GM21576 (cell line): Measurements from ENCODE around the gene CYSLTR2.
"Not testable (repeated sequence)": the region's sequence is repeated elsewhere in the genome, so short reads cannot be mapped to it uniquely, and the experiment has no call there.

Source experiments
- ATAC-seq: cut with Tn5 transposase; IDR thresholded peaks from one replicate; pipeline ENCODE4 v1.9.1; 2021; ENCODE audit warnings: mild to moderate bottlenecking, moderate library complexity; ENCODE audit not compliant: unreplicated experiment

CYSLTR2 gene

GRCh38 chr13:48686636-48687210 is 33.0 kb downstream of the CYSLTR2 start:
- ATAC-seq: no peak

GRCh38 chr13:48687249-48687648 is 33.5 kb downstream of the CYSLTR2 start:
- no peak for ATAC-seq

- ATAC-seq: no peak
These were observed 40.3 kb downstream of the CYSLTR2 start for GRCh38 chr13:48693998-48694397.

- ATAC-seq: no peak
These were observed 42.0 kb downstream of the CYSLTR2 start for GRCh38 chr13:48695776-48696175.

- ATAC-seq: not testable (repeated sequence)
These were observed 42.9 kb downstream of the CYSLTR2 start for GRCh38 chr13:48696676-48697075.

GRCh38 chr13:48707405-48707804 is 53.7 kb downstream of the CYSLTR2 start:
- no peak for ATAC-seq

GRCh38 chr13:48708764-48709163 is 55.0 kb downstream of the CYSLTR2 start:
- no peak for ATAC-seq

GRCh38 chr13:48709213-48709612 is 55.5 kb downstream of the CYSLTR2 start:
- no peak for ATAC-seq

GRCh38 chr13:48710160-48710559 is 56.4 kb downstream of the CYSLTR2 start:
- no peak for ATAC-seq

- ATAC-seq: no peak
These were observed 58.4 kb downstream of the CYSLTR2 start for GRCh38 chr13:48712141-48712540.

GRCh38 chr13:48715977-48716376 is 62.2 kb downstream of the CYSLTR2 start:
- no peak for ATAC-seq

- no peak for ATAC-seq
These were observed 66.9 kb downstream of the CYSLTR2 start for GRCh38 chr13:48720621-48721020.

GRCh38 chr13:48723168-48723567 is 69.4 kb downstream of the CYSLTR2 start:
- ATAC-seq: no peak

GRCh38 chr13:48725271-48725670 is 71.5 kb downstream of the CYSLTR2 start:
- ATAC-seq: no peak

- ATAC-seq: no peak
These were observed 73.0 kb downstream of the CYSLTR2 start for GRCh38 chr13:48726711-48727110.

GRCh38 chr13:48727241-48728011 is 73.7 kb downstream of the CYSLTR2 start:
- no peak for ATAC-seq

- ATAC-seq: no peak
These were observed 74.5 kb downstream of the CYSLTR2 start for GRCh38 chr13:48728226-48728625.

- no peak for ATAC-seq
These were observed 75.1 kb downstream of the CYSLTR2 start for GRCh38 chr13:48728876-48729275.

- no peak for ATAC-seq
These were observed 76.1 kb downstream of the CYSLTR2 start for GRCh38 chr13:48729856-48730255.

GRCh38 chr13:48731001-48731658 is 77.4 kb downstream of the CYSLTR2 start:
- ATAC-seq: no peak

GRCh38 chr13:48731957-48732569 is 78.3 kb downstream of the CYSLTR2 start:
- no peak for ATAC-seq
